ENCODE measurements around the gene ADAMTS3. TPM values are rescaled to one million over a fixed set of nuclear protein-coding genes. Genes with fewer than 3 reads are reported as not detected.

ADAMTS3 gene
- total RNA-seq, 5 donors from 2014 or later (not counting 1 experiment from before 2014, with no cell fraction given), result not detected

GRCh38 chr4:72587334-72587733 is 18.3 kb upstream of the ADAMTS3 start:
- CTCF ChIA-PET, result no interaction called here
- no peak overlapping the region for H3K4me3 ChIP-seq (ENCODE audit: control insufficient read depth in 1 of 2, extremely low read depth in 1 of 2, low read length in 1 of 2)
- Mint-ChIP-seq H3K4me1 (no peaks in the 10 kb centered on the region), H3K4me3 (no peak overlapping the region), H3K27ac (no peak overlapping the region), H3K9me3 (no peaks in the 10 kb centered on the region), H3K27me3 (no peaks in the 10 kb centered on the region), H3K36me3 (no peaks in the 10 kb centered on the region)
- WGBS (ENCODE audit: insufficient coverage), result no CpG with 5 or more reads among the region's 2 CpGs
- no peaks in the 10 kb centered on the region for H3K36me3 ChIP-seq (ENCODE audit: control insufficient read depth in 2 of 2, extremely low read depth in 1 of 2, insufficient read depth in 1 of 2, low read length in 1 of 2)
- no peak overlapping the region for H3K27ac ChIP-seq (ENCODE audit: low read length)
- ATAC-seq (replicated peaks in 1 of 4), result no peak
- DNase-seq, result no peak
- H3K27me3 ChIP-seq (replicated peaks in 1 of 2; ENCODE audit: control insufficient read depth in 2 of 2, extremely low read depth in 1 of 2, insufficient read depth in 2 of 2, low read length in 1 of 2), result no peaks in the 10 kb centered on the region
- no peaks in the 10 kb centered on the region for H3K9me3 ChIP-seq
- POLR2A ChIA-PET, result no interaction called here
- H3K4me1 ChIP-seq (ENCODE audit: control insufficient read depth in 1 of 2, extremely low read depth in 1 of 2, insufficient read depth in 2 of 2, low read length in 2 of 2), result no peaks in the 10 kb centered on the region

GRCh38 chr4:72582853-72583252 is 13.8 kb upstream of the ADAMTS3 start:
- Mint-ChIP-seq H3K4me3 (no peak overlapping the region), H3K4me1 (no peaks in the 10 kb centered on the region), H3K36me3 (no peaks in the 10 kb centered on the region), H3K27ac (no peak overlapping the region), H3K9me3 (no peaks in the 10 kb centered on the region), H3K27me3 (no peaks in the 10 kb centered on the region)
- CTCF ChIA-PET, result no interaction called here
- Histone ChIP-seq H3K4me1 (ENCODE audit: control insufficient read depth in 1 of 2, extremely low read depth in 1 of 2, insufficient read depth in 2 of 2, low read length in 2 of 2) (no peaks in the 10 kb centered on the region), H3K27ac (ENCODE audit: low read length) (no peak overlapping the region), H3K4me3 (ENCODE audit: control insufficient read depth in 1 of 2, extremely low read depth in 1 of 2, low read length in 1 of 2) (no peak overlapping the region), H3K9me3 (no peaks in the 10 kb centered on the region), H3K27me3 (replicated peaks in 1 of 2; ENCODE audit: control insufficient read depth in 2 of 2, extremely low read depth in 1 of 2, insufficient read depth in 2 of 2, low read length in 1 of 2) (no peaks in the 10 kb centered on the region), H3K36me3 (ENCODE audit: control insufficient read depth in 2 of 2, extremely low read depth in 1 of 2, insufficient read depth in 1 of 2, low read length in 1 of 2) (no peaks in the 10 kb centered on the region)
- ATAC-seq (replicated peaks in 1 of 4), result no peak
- 0% methylated on average over 1 of the region's 2 CpGs for WGBS (ENCODE audit: insufficient coverage)
- DNase-seq, result no peak
- POLR2A ChIA-PET, result no interaction called here

GRCh38 chr4:72577211-72577610 is 8.2 kb upstream of the ADAMTS3 start:
- H3K27ac ChIP-seq (ENCODE audit: low read length), result no peak overlapping the region
- Mint-ChIP-seq H3K27me3 (peaks cover 0 to 4% of the 10 kb centered on the region in 2 donors), H3K9me3 (no peaks in the 10 kb centered on the region), H3K36me3 (no peaks in the 10 kb centered on the region), H3K4me1 (no peaks in the 10 kb centered on the region), H3K4me3 (no peak overlapping the region), H3K27ac (no peak overlapping the region)
- no peak overlapping the region for H3K4me3 ChIP-seq (ENCODE audit: control insufficient read depth in 1 of 2, extremely low read depth in 1 of 2, low read length in 1 of 2)
- no peaks in the 10 kb centered on the region for H3K36me3 ChIP-seq (ENCODE audit: control insufficient read depth in 2 of 2, extremely low read depth in 1 of 2, insufficient read depth in 1 of 2, low read length in 1 of 2)
- no peaks in the 10 kb centered on the region for H3K27me3 ChIP-seq (replicated peaks in 1 of 2; ENCODE audit: control insufficient read depth in 2 of 2, extremely low read depth in 1 of 2, insufficient read depth in 2 of 2, low read length in 1 of 2)
- no peaks in the 10 kb centered on the region for H3K9me3 ChIP-seq
- WGBS (ENCODE audit: insufficient coverage), result 53% methylated on average over 2 of the region's 6 CpGs
- no peak for DNase-seq
- POLR2A ChIA-PET, result no interaction called here
- H3K4me1 ChIP-seq (ENCODE audit: control insufficient read depth in 1 of 2, extremely low read depth in 1 of 2, insufficient read depth in 2 of 2, low read length in 2 of 2), result no peaks in the 10 kb centered on the region
- no peak for ATAC-seq (replicated peaks in 1 of 4)
- CTCF ChIA-PET, result no interaction called here

GRCh38 chr4:72571337-72571736 is 2.3 kb upstream of the ADAMTS3 start:
- WGBS (ENCODE audit: insufficient coverage), result no CpG with 5 or more reads among the region's 6 CpGs
- Histone ChIP-seq H3K27me3 (replicated peaks in 1 of 2; ENCODE audit: control insufficient read depth in 2 of 2, extremely low read depth in 1 of 2, insufficient read depth in 2 of 2, low read length in 1 of 2) (peaks cover 0 to 21% of the 10 kb centered on the region in 2 experiments), H3K4me1 (ENCODE audit: control insufficient read depth in 1 of 2, extremely low read depth in 1 of 2, insufficient read depth in 2 of 2, low read length in 2 of 2) (peaks cover 0 to 13% of the 10 kb centered on the region in 2 experiments), H3K9me3 (no peaks in the 10 kb centered on the region), H3K27ac (ENCODE audit: low read length) (no peak overlapping the region), H3K36me3 (ENCODE audit: control insufficient read depth in 2 of 2, extremely low read depth in 1 of 2, insufficient read depth in 1 of 2, low read length in 1 of 2) (no peaks in the 10 kb centered on the region), H3K4me3 (ENCODE audit: control insufficient read depth in 1 of 2, extremely low read depth in 1 of 2, low read length in 1 of 2) (no peak overlapping the region)
- no peak overlapping the region for H3K4me3 Mint-ChIP-seq
- ATAC-seq (replicated peaks in 1 of 4) (no peak), DNase-seq (no peak)
- POLR2A ChIA-PET, result no interaction called here
- no peaks in the 10 kb centered on the region for H3K36me3 Mint-ChIP-seq
- CTCF ChIA-PET, result interaction anchor here in 1 of 2 donors (0.6 kb wide), 1 partner anchor 298 kb away, joined by 3 read pairs; no protein-coding TSS in a partner anchor
- no peak overlapping the region for H3K27ac Mint-ChIP-seq
- no peaks in the 10 kb centered on the region for H3K9me3 Mint-ChIP-seq
- H3K27me3 Mint-ChIP-seq, result peaks cover 39 to 42% of the 10 kb centered on the region in 2 donors
- peaks cover 20 to 27% (median 23%) of the 10 kb centered on the region in 3 donors for H3K4me1 Mint-ChIP-seq

- peaks cover 0 to 21% of the 10 kb centered on the region in 2 experiments for H3K27me3 ChIP-seq (replicated peaks in 1 of 2; ENCODE audit: control insufficient read depth in 2 of 2, extremely low read depth in 1 of 2, insufficient read depth in 2 of 2, low read length in 1 of 2)
- CTCF ChIA-PET, result no interaction called here
Measured at GRCh38 chr4:72569719-72570235, 756 bp upstream of the ADAMTS3 start.

GRCh38 chr4:72567821-72568675 is 973 bp downstream of the ADAMTS3 start:
- peaks cover 0 to 21% of the 10 kb centered on the region in 2 experiments for H3K27me3 ChIP-seq (replicated peaks in 1 of 2; ENCODE audit: control insufficient read depth in 2 of 2, extremely low read depth in 1 of 2, insufficient read depth in 2 of 2, low read length in 1 of 2)
- no peak overlapping the region for H3K27ac ChIP-seq (ENCODE audit: low read length)
- Mint-ChIP-seq H3K4me3 (peak overlapping the region; percentile 43 to 86 (median 57)), H3K36me3 (no peaks in the 10 kb centered on the region), H3K4me1 (peaks cover 20 to 27% (median 23%) of the 10 kb centered on the region in 3 donors), H3K9me3 (no peaks in the 10 kb centered on the region), H3K27ac (peak overlapping the region in 1 of 2 donors; percentile 43), H3K27me3 (peaks cover 55% of the 10 kb centered on the region in 2 donors)
- ATAC-seq (replicated peaks in 1 of 4) (peak in 1 of 4 experiments; percentile 38), DNase-seq (peak in 3 of 35 experiments; percentile 2 to 14 (median 8))
- H3K9me3 ChIP-seq, result no peaks in the 10 kb centered on the region
- 2% methylated on average over 25 of the region's 41 CpGs for WGBS (ENCODE audit: insufficient coverage)
- POLR2A ChIA-PET, result no interaction called here
- CTCF ChIA-PET, result no interaction called here
- H3K4me3 ChIP-seq (ENCODE audit: control insufficient read depth in 1 of 2, extremely low read depth in 1 of 2, low read length in 1 of 2), result peak overlapping the region; percentile 19 to 84
- H3K36me3 ChIP-seq (ENCODE audit: control insufficient read depth in 2 of 2, extremely low read depth in 1 of 2, insufficient read depth in 1 of 2, low read length in 1 of 2), result no peaks in the 10 kb centered on the region
- H3K4me1 ChIP-seq (ENCODE audit: control insufficient read depth in 1 of 2, extremely low read depth in 1 of 2, insufficient read depth in 2 of 2, low read length in 2 of 2), result peaks cover 0 to 13% of the 10 kb centered on the region in 2 experiments

More at GRCh38 chr4:72569719-72570235, 756 bp upstream of the ADAMTS3 start:
- POLR2A ChIA-PET, result interaction anchor here in 1 of 2 donors (0.6 kb wide), 1 partner anchor 735 kb away, joined by 11 read pairs; no protein-coding TSS in a partner anchor
- DNase-seq (no peak), ATAC-seq (replicated peaks in 1 of 4) (no peak)
- Histone ChIP-seq H3K4me1 (ENCODE audit: control insufficient read depth in 1 of 2, extremely low read depth in 1 of 2, insufficient read depth in 2 of 2, low read length in 2 of 2) (peaks cover 0 to 13% of the 10 kb centered on the region in 2 experiments), H3K27ac (ENCODE audit: low read length) (no peak overlapping the region), H3K9me3 (no peaks in the 10 kb centered on the region), H3K4me3 (ENCODE audit: control insufficient read depth in 1 of 2, extremely low read depth in 1 of 2, low read length in 1 of 2) (no peak overlapping the region), H3K36me3 (ENCODE audit: control insufficient read depth in 2 of 2, extremely low read depth in 1 of 2, insufficient read depth in 1 of 2, low read length in 1 of 2) (no peaks in the 10 kb centered on the region)
- Mint-ChIP-seq H3K27ac (no peak overlapping the region), H3K36me3 (no peaks in the 10 kb centered on the region), H3K27me3 (peaks cover 49 to 52% of the 10 kb centered on the region in 2 donors), H3K4me1 (peaks cover 20 to 27% (median 23%) of the 10 kb centered on the region in 3 donors), H3K9me3 (no peaks in the 10 kb centered on the region), H3K4me3 (peak overlapping the region; percentile 13 to 86 (median 32))
- 44% methylated on average over 6 of the region's 15 CpGs for WGBS (ENCODE audit: insufficient coverage)

All from T-cell (primary cell).